ENCODE results near the gene TGM1.

The TGM1 gene

GRCh38 chr14:24262821-24263733 lies at the start of gene TGM1:
TGM1 (minus strand) TSS chr14:24263177; CDS start chr14:24262352, 825 bp downstream.
- DNase-seq (ENCODE audit: low spot score), result peak; percentile 66

- no peak for DNase-seq (ENCODE audit: low spot score)
Measured at GRCh38 chr14:24311837-24312615, 49.0 kb upstream of the TGM1 start.

- no peak for DNase-seq (ENCODE audit: low spot score)
Measured at GRCh38 chr14:24310646-24311604, 47.9 kb upstream of the TGM1 start, which contains the start of gene LTB4R. LTB4R (plus strand) TSS chr14:24311502; CDS start chr14:24315652, 4,150 bp downstream.

GRCh38 chr14:24310265-24310645 lies 47.3 kb upstream of the TGM1 start:
- DNase-seq (ENCODE audit: low spot score), result no peak

- DNase-seq (ENCODE audit: low spot score), result no peak
Measured at GRCh38 chr14:24309538-24310264, 46.7 kb upstream of the TGM1 start, which contains the start of gene LTB4R2. LTB4R2 (plus strand) TSS chr14:24310140; CDS start chr14:24310665, 525 bp downstream.

GRCh38 chr14:24308342-24309124 lies 45.6 kb upstream of the TGM1 start:
- DNase-seq (ENCODE audit: low spot score), result no peak

GRCh38 chr14:24307575-24308341 lies 44.8 kb upstream of the TGM1 start, which contains the start of gene CIDEB:
CIDEB (minus strand) TSS chr14:24307977; CDS start chr14:24307858, 119 bp downstream.
- DNase-seq (ENCODE audit: low spot score), result peak; percentile 83

GRCh38 chr14:24307156-24307574 lies 44.2 kb upstream of the TGM1 start:
- no peak for DNase-seq (ENCODE audit: low spot score)

- DNase-seq (ENCODE audit: low spot score), result no peak
Measured at GRCh38 chr14:24304019-24304387, 41.0 kb upstream of the TGM1 start.

GRCh38 chr14:24300326-24300980 lies 37.5 kb upstream of the TGM1 start:
- DNase-seq (ENCODE audit: low spot score), result no peak

- DNase-seq (ENCODE audit: low spot score), result peak; percentile 98
Measured at GRCh38 chr14:24299255-24300191, 36.5 kb upstream of the TGM1 start, which contains the start of the genes DHRS1 and NOP9. DHRS1 (minus strand) TSS chr14:24299780; CDS start chr14:24299106, 674 bp downstream. NOP9 (plus strand) TSS chr14:24299850; CDS start chr14:24299955, 105 bp downstream.

GRCh38 chr14:24298892-24299254 lies 35.9 kb upstream of the TGM1 start:
- DNase-seq (ENCODE audit: low spot score), result no peak

GRCh38 chr14:24297190-24297964 lies 34.4 kb upstream of the TGM1 start:
- DNase-seq (ENCODE audit: low spot score), result peak; percentile 52

GRCh38 chr14:24296341-24297157 lies 33.6 kb upstream of the TGM1 start:
- DNase-seq (ENCODE audit: low spot score), result peak; percentile 76

- DNase-seq (ENCODE audit: low spot score), result no peak
Measured at GRCh38 chr14:24293525-24293924, 30.5 kb upstream of the TGM1 start.
